RWPE2 (cell line): ENCODE measurements around the gene DACH1.

Experiments used
- ATAC-seq: fragments of 200-7000 bp; cut with Tn5 transposase; 3 replicates; pipeline ENCODE4 v1.9.1; 2021; ENCODE audit warnings: low read depth
- DNase-seq: peaks from one replicate; pipeline ENCODE4 v3.0.0-alpha.2; 2020; ENCODE audit warnings: low spot score
- H3K27ac ChIP-seq: fragments of 450-650 bp; 2 replicates; pipeline ENCODE4 v1.5.1; 2017; ENCODE audit warnings: mild to moderate bottlenecking; ENCODE audit not compliant: poor library complexity, severe bottlenecking
- H3K27me3 ChIP-seq: fragments of 250-450 bp; sonication (Bioruptor Pico); 2 replicates; pipeline ENCODE4 v1.5.1; 2021; ENCODE audit warnings: mild to moderate bottlenecking, moderate library complexity; ENCODE audit not compliant: insufficient read depth, poor library complexity, severe bottlenecking
- H3K36me3 ChIP-seq: fragments of 250-450 bp; sonication (Bioruptor Pico); 2 replicates; pipeline ENCODE4 v1.5.1; 2020; ENCODE audit warnings: low read depth, mild to moderate bottlenecking, moderate library complexity
- H3K4me1 ChIP-seq: fragments of 250-450 bp; sonication (Bioruptor Pico); 2 replicates; pipeline ENCODE4 v1.5.1; 2021; ENCODE audit warnings: mild to moderate bottlenecking, moderate library complexity; ENCODE audit not compliant: insufficient read depth, poor library complexity, severe bottlenecking
- H3K4me3 ChIP-seq: fragments of 250-450 bp; sonication (Bioruptor Pico); 2 replicates; pipeline ENCODE4 v1.5.1; 2021; ENCODE audit warnings: mild to moderate bottlenecking, moderate library complexity; ENCODE audit not compliant: severe bottlenecking
- H3K9me3 ChIP-seq: fragments of 250-450 bp; sonication (Bioruptor Pico); 2 replicates; pipeline ENCODE4 v1.5.1; 2021; ENCODE audit warnings: mild to moderate bottlenecking, moderate library complexity; ENCODE audit not compliant: severe bottlenecking
- TF ChIP-seq, protein P1 (sequence below): fragments of 450-650 bp; IDR thresholded peaks from one replicate; pipeline ENCODE4 v1.5.1; 2017; ENCODE audit warnings: mild to moderate bottlenecking, moderate library complexity; ENCODE audit not compliant: poor library complexity, severe bottlenecking

DACH1 gene

DNA sequence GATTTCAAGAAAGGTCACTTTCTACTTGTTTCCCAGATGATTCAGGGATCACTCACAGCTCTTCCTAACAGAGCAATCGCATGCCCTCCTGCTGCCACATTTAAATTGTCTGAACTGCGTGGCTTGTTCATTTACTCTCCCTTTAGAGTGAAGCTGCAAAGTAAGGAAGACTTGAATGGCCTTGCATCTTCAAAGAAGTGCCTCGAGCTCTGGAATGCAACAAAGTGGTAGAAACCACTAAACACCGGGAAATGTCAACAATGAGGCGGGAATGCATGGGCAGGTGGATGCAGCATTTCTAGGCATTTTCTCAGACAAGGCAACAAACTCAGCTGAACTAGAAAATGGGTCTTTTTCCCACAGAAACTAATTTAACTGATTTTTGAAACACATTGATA lies 10.3 kb upstream of the DACH1 start:
- Histone ChIP-seq H3K36me3 (no peaks in the 10 kb centered on the region), H3K4me1 (no peaks in the 10 kb centered on the region), H3K9me3 (no peaks in the 10 kb centered on the region), H3K27me3 (peaks cover 17% of the 10 kb centered on the region), H3K27ac (no peak overlapping the region), H3K4me3 (no peak overlapping the region)
- DNase-seq: no peak
- TF ChIP-seq, protein P1, sequence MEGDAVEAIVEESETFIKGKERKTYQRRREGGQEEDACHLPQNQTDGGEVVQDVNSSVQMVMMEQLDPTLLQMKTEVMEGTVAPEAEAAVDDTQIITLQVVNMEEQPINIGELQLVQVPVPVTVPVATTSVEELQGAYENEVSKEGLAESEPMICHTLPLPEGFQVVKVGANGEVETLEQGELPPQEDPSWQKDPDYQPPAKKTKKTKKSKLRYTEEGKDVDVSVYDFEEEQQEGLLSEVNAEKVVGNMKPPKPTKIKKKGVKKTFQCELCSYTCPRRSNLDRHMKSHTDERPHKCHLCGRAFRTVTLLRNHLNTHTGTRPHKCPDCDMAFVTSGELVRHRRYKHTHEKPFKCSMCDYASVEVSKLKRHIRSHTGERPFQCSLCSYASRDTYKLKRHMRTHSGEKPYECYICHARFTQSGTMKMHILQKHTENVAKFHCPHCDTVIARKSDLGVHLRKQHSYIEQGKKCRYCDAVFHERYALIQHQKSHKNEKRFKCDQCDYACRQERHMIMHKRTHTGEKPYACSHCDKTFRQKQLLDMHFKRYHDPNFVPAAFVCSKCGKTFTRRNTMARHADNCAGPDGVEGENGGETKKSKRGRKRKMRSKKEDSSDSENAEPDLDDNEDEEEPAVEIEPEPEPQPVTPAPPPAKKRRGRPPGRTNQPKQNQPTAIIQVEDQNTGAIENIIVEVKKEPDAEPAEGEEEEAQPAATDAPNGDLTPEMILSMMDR: no peak
- no peak for ATAC-seq

DNA sequence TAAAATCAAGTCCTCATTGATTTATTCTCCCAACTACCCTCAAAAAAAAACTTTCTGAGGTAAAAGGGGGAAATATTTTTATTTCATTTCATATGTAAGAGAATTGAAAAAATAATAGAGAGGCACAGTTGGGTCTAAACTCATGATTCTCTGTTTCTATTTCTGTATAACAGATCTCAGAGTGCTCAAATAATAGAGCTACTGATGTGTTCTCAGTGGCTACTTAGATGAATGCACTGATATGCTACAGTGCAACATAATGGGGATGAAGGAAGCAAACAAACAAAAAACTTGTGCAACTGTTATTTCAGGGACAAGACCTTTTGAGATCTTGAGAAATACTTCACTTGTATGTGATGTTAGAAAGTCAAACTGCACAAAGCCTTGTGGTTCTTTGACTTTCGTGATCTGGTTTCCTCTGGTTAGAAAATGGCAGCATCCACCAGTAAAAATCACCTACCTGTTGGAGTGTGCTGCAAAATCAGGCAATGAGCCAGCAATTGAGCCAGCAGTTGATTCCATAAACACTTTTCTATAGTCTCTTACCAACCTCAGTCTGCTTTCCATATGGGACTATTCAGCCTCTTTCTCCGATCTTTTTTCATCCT lies 9.7 kb upstream of the DACH1 start:
- Histone ChIP-seq H3K4me3 (no peak overlapping the region), H3K9me3 (no peaks in the 10 kb centered on the region), H3K27me3 (peaks cover 21% of the 10 kb centered on the region), H3K4me1 (no peaks in the 10 kb centered on the region), H3K27ac (no peak overlapping the region), H3K36me3 (no peaks in the 10 kb centered on the region)
- ATAC-seq (no peak), DNase-seq (no peak)
- TF ChIP-seq, protein P1: no peak

DNA sequence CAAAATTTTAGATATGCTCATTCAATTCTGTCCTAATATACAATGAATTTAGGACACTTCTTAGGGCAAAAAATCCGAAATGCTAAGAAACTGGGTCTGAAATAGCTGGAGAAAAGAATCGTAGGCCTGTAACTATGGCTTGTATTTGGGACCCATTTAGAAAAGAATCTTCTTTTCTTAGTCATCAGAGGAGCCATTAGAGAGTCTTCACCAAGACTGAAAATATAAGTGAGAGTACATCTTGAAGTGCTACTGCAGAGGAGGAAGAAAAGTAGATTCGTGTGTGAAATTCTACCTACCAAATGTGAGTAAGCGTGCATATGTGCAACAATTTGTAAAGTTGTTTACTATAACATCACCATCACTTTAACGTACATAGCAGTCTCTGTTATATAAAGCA lies 8.8 kb upstream of the DACH1 start:
- H3K4me1 ChIP-seq: no peaks in the 10 kb centered on the region
- no peak for DNase-seq
- TF ChIP-seq, protein P1: no peak
- H3K27me3 ChIP-seq: peaks cover 30% of the 10 kb centered on the region
- no peak overlapping the region for H3K4me3 ChIP-seq
- H3K36me3 ChIP-seq: no peaks in the 10 kb centered on the region
- H3K9me3 ChIP-seq: no peaks in the 10 kb centered on the region
- ATAC-seq: no peak
- no peak overlapping the region for H3K27ac ChIP-seq

DNA sequence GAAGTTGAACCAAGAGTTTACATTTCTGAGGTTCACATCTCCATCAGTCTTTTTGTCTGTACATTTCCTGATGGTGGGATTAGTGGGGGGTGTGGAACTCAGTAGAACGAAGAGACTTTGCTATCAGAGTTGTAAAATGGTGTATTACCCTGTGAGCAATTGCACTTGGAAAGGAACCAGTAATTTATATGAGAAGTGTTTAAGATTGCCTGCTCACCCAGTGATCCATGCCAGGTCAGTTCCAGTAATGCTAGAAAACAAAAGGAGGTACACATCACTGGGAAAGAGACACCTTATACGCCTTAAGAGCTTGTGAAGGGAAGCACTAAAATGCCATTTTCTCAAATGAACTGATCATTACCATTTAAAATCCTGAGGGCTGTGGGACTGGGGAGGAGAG lies 7.5 kb upstream of the DACH1 start:
- Histone ChIP-seq H3K27me3 (peaks cover 41% of the 10 kb centered on the region), H3K4me1 (no peaks in the 10 kb centered on the region), H3K27ac (no peak overlapping the region), H3K4me3 (no peak overlapping the region), H3K9me3 (no peaks in the 10 kb centered on the region), H3K36me3 (no peaks in the 10 kb centered on the region)
- no peak for ATAC-seq
- TF ChIP-seq, protein P1: no peak
- DNase-seq: no peak

DNA sequence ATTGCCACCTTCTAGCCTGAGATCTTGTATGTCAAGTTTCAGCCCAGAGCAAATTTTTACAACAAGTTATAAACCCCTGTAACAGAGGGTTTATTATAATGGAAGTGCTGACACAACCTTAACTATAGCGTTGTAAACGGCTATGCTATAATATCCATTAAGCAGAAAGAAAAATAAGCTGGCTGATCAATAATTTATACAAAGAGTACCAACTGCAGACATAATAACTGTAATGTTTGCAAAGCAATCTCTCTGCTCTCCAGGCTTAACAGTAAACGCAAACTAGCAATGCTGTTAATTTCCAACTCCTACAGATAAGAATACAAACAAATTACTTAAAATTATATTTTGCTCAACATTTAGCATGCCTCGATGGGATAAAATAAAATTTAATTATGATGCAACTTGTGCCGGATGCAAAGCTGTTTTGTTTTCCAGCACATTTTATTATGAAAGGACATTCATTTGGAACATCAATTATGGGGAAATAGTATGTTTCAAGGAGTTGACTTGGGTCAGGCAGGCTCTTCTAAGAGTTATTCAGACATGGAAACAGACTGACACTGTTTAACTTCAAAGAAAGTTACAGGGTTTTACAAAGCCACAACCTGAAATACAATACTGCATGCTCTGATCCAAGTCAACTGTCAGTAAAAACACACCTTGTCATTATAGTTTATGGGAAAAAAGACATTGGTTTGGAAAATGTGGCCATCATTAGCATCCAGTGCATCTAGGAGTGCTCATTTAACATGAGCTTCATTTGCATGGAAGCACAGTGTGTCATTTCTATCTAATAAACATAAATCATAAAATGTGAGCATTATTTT lies 6.6 kb upstream of the DACH1 start:
- DNase-seq: no peak
- H3K27me3 ChIP-seq: peaks cover 50% of the 10 kb centered on the region
- no peak overlapping the region for H3K27ac ChIP-seq
- H3K36me3 ChIP-seq: no peaks in the 10 kb centered on the region
- H3K4me3 ChIP-seq: no peak overlapping the region
- no peak for ATAC-seq
- no peaks in the 10 kb centered on the region for H3K4me1 ChIP-seq
- no peaks in the 10 kb centered on the region for H3K9me3 ChIP-seq
- TF ChIP-seq, protein P1: no peak
